ENCODE results near the gene ZMYM1. TPM values are rescaled to one million over a fixed set of nuclear protein-coding genes. Genes with fewer than 3 reads are reported as not detected.
"Not testable (repeated sequence)": the region's sequence is repeated elsewhere in the genome, so short reads cannot be mapped to it uniquely, and the experiment has no call there.

ZMYM1 gene
- total RNA-seq, 1 donor from 2014 or later, result 6.9 TPM

GRCh38 chr1:35064265-35064664, 14.9 kb upstream of the ZMYM1 start:
- no peak for DNase-seq (ENCODE audit: low spot score)
- intact Hi-C loops (cut with DNase I), result no loop called here

- DNase-seq (ENCODE audit: low spot score), result no peak
- intact Hi-C loops (cut with DNase I), result no loop called here
These were observed 9.4 kb upstream of the ZMYM1 start for GRCh38 chr1:35069746-35070145.

- intact Hi-C loops (cut with DNase I), result no loop called here
- DNase-seq (ENCODE audit: low spot score), result no peak
These were observed 5.8 kb upstream of the ZMYM1 start for GRCh38 chr1:35073265-35073811.

GRCh38 chr1:35076426-35076825, 2.8 kb upstream of the ZMYM1 start:
- DNase-seq (ENCODE audit: low spot score); intact Hi-C loops (cut with DNase I): not testable (repeated sequence)

GRCh38 chr1:35080171-35080854, 1.1 kb downstream of the ZMYM1 start:
- intact Hi-C loops (cut with DNase I), result no loop called here
- DNase-seq (ENCODE audit: low spot score), result no peak

- intact Hi-C loops (cut with DNase I), result no loop called here
- no peak for DNase-seq (ENCODE audit: low spot score)
These were observed 6.2 kb downstream of the ZMYM1 start for GRCh38 chr1:35085421-35085820.

- DNase-seq (ENCODE audit: low spot score), result no peak
- intact Hi-C loops (cut with DNase I), result no loop called here
These were observed 18.0 kb downstream of the ZMYM1 start for GRCh38 chr1:35097224-35097623.

GRCh38 chr1:35111106-35111505, 31.9 kb downstream of the ZMYM1 start:
- intact Hi-C loops (cut with DNase I), result no loop called here
- no peak for DNase-seq (ENCODE audit: low spot score)

- no peak for DNase-seq (ENCODE audit: low spot score)
- intact Hi-C loops (cut with DNase I), result no loop called here
These were observed 33.5 kb downstream of the ZMYM1 start for GRCh38 chr1:35112668-35113067.

GRCh38 chr1:35115459-35116383, 36.5 kb downstream of the ZMYM1 start:
- no peak for DNase-seq (ENCODE audit: low spot score)
- intact Hi-C loops (cut with DNase I), result no loop called here

- no peak for DNase-seq (ENCODE audit: low spot score)
These were observed 41.4 kb downstream of the ZMYM1 start for GRCh38 chr1:35120458-35121133.

GRCh38 chr1:35122311-35122710, 43.1 kb downstream of the ZMYM1 start:
- intact Hi-C loops (cut with DNase I), result no loop called here
- no peak for DNase-seq (ENCODE audit: low spot score)

More at GRCh38 chr1:35120458-35121133, 41.4 kb downstream of the ZMYM1 start:
- intact Hi-C loops (cut with DNase I), result no loop called here

- no peak for DNase-seq (ENCODE audit: low spot score)
- intact Hi-C loops (cut with DNase I), result no loop called here
These were observed 47.4 kb downstream of the ZMYM1 start for GRCh38 chr1:35126546-35126945.

- intact Hi-C loops (cut with DNase I), result no loop called here
- DNase-seq (ENCODE audit: low spot score), result no peak
These were observed 49.9 kb downstream of the ZMYM1 start for GRCh38 chr1:35129080-35129479.

GRCh38 chr1:35136780-35137179, 57.6 kb downstream of the ZMYM1 start:
- no peak for DNase-seq (ENCODE audit: low spot score)
- intact Hi-C loops (cut with DNase I), result no loop called here

- intact Hi-C loops (cut with DNase I); DNase-seq (ENCODE audit: low spot score): not testable (repeated sequence)
These were observed 58.4 kb downstream of the ZMYM1 start for GRCh38 chr1:35137590-35137989.

- DNase-seq (ENCODE audit: low spot score); intact Hi-C loops (cut with DNase I): not testable (repeated sequence)
These were observed 63.1 kb downstream of the ZMYM1 start for GRCh38 chr1:35142294-35142693.

- intact Hi-C loops (cut with DNase I); DNase-seq (ENCODE audit: low spot score): not testable (repeated sequence)
These were observed 63.5 kb downstream of the ZMYM1 start for GRCh38 chr1:35142728-35143127.

- intact Hi-C loops (cut with DNase I), result no loop called here
- DNase-seq (ENCODE audit: low spot score), result no peak
These were observed 64.7 kb downstream of the ZMYM1 start for GRCh38 chr1:35143737-35144508.

Data from cardiac septum (tissue), 1 donor.